ENCODE data around the gene TSPAN8.
"Not testable (repeated sequence)": the region's sequence is repeated elsewhere in the genome, so short reads cannot be mapped to it uniquely, and the experiment has no call there.

TSPAN8 gene

GRCh38 chr12:71164166-71164565 lies 6.4 kb upstream of the TSPAN8 start:
- no peak for DNase-seq

- no peak for DNase-seq
Measured at GRCh38 chr12:71162832-71163763, 5.3 kb upstream of the TSPAN8 start.

DNA sequence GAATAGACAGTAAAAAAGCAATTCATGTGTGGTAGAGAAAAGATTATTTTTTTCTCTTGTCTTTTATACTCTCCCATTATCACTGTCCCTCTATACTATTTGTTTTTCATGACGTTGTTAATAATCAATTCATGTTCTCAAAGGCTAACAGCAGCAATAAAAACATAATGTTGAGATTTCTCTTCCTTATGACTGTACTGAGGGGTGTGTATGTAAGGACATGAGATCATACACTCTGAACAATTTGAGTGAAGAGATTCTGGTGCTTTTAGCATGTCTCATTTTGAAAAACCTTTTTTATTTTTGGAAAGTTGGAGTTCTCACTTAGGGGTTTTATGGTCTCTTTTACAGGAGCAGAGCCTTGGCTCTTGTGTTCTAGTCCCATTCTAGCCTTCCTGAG lies 3.8 kb upstream of the TSPAN8 start:
- DNase-seq, result no peak

- no peak for DNase-seq
Measured at GRCh38 chr12:71160585-71160984, 2.8 kb upstream of the TSPAN8 start.

DNA sequence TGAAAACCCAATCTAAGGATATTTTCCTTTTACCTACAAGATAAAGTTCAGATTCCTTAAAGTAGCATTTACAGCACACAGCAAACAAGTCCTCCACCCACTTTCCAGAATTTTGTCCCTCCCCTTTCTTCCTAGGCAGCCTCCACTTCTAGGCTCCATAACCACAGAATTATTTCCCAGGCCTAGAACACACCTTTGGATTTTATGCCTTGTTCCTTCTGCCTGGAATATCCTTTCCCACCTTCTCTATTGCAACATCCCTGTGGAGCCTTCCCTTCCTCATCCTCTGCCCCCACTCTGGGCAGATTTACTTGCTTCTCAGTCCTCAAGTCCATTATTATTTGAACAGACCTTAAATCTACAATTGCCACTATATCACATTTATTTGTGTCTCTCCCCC lies 2.1 kb upstream of the TSPAN8 start:
- no peak for DNase-seq

DNA sequence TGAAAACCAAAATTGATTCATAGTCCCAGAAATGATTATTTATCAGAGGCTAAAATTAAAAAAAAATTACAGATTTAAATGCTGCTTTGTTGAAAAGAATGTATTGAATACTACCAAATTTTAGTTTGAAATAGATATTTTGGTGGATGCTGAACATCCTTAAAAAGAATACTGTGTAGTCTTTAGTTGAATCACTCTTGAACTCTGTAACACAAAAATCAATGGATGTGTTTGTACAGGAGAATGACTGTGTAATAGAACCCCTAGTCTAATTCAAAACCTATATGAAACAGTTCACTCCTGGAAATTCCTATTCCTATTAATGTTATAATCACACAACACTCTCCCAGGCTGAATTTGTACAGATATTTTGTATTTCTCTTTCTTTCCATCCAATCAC lies 1.5 kb upstream of the TSPAN8 start:
- DNase-seq, result no peak

DNA sequence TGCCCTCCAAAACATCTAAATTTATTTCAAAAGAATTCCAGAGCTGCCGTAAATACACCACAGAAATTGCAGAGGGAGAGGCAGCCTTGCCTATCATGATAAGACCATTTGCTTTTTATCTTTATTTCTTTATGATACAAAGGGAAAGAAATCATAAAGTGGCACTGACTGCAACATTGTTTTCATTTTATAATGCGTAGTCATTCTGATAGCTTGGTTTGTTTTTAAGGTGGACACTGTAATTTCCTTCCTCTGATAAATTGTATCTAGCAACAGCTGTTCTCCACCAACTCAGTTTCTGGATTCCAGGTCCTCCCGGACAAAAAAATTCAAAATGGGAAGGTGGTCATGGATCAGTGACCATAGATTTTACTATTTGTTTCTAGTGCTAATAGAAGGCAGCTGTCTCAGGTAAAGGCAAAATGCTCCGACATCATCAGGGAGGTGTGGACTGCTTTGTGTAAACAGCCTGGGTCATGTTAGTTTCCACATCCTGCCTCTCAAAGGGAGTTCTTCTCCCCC lies 623 bp upstream of the TSPAN8 start:
- DNase-seq, result no peak

GRCh38 chr12:71155225-71155624 lies 2.6 kb downstream of the TSPAN8 start:
- no peak for DNase-seq

GRCh38 chr12:71152851-71153250 lies 4.9 kb downstream of the TSPAN8 start:
- no peak for DNase-seq

- DNase-seq, result not testable (repeated sequence)
Measured at GRCh38 chr12:71150041-71150440, 7.8 kb downstream of the TSPAN8 start.

- DNase-seq, result no peak
Measured at GRCh38 chr12:71144682-71145081, 13.1 kb downstream of the TSPAN8 start.

DNA sequence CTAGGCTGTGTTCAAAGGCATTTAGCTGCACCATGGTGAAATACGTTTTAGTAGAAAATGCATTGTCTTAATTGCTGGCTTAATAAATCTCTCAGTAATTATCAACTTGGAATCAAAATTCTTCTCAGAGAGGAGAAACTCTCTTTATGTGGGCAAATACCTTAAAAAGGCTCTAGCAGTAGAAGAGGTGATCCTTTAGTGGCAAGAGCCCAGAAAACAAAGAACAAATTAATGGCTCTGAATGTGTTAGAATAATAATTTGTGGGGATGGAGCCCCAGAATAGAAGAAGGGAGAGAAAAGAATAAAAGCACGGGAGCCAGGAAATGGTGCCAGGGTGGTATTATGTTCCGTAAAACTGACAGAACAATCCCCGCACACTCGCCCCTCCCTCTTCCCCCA lies 14.8 kb downstream of the TSPAN8 start:
- DNase-seq, result no peak

- DNase-seq, result no peak
Measured at GRCh38 chr12:71142016-71142415, 15.8 kb downstream of the TSPAN8 start.

- DNase-seq, result no peak
Measured at GRCh38 chr12:71141378-71141926, 16.3 kb downstream of the TSPAN8 start.

DNA sequence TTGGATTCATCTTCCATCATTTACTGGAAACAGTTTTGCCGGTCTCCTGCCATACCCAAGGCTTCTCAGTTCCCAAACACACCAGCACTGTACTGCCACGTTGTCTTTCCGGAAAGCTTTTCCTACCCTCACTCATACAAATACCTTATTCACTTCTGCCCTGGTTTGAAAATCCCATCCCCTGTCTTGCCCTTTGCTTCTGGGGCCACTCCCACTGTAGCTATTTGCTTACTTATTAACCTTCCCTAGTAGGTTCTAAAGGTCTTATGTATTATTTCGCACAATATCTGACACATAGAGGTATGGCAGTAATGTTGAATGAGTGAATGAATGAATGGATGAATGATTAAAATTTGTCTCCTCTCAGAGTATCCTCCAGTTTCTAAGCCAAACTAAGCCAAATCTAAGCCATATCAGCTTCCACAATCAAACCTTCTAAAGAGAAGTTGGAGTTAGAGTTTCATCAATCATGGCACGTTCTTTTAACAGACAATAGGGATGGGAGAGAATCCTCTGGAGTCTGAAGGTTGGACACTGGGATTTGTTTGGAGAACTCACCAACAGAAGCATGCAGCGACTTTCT lies 18.6 kb downstream of the TSPAN8 start:
- DNase-seq, result no peak

GRCh38 chr12:71138011-71138410 lies 19.8 kb downstream of the TSPAN8 start:
- DNase-seq, result no peak

DNA sequence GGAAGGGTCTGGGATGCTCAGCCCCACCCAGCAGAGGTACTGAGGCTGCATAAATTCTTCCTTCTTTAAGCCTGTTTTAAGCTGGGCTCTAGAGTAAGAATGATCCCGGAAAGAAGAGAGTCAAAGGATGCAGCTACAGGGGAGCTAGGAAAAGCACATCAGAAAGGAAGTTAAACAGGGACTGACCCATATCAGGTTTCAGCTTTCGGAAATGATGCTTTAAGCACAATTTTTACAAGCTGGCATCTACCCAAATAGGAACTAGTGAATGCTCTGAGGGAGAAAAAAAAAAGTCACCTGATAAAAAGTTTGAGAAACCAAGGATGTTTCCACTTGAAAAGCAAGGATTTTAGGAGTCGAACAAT lies 22.0 kb downstream of the TSPAN8 start:
- DNase-seq, result no peak

DNA sequence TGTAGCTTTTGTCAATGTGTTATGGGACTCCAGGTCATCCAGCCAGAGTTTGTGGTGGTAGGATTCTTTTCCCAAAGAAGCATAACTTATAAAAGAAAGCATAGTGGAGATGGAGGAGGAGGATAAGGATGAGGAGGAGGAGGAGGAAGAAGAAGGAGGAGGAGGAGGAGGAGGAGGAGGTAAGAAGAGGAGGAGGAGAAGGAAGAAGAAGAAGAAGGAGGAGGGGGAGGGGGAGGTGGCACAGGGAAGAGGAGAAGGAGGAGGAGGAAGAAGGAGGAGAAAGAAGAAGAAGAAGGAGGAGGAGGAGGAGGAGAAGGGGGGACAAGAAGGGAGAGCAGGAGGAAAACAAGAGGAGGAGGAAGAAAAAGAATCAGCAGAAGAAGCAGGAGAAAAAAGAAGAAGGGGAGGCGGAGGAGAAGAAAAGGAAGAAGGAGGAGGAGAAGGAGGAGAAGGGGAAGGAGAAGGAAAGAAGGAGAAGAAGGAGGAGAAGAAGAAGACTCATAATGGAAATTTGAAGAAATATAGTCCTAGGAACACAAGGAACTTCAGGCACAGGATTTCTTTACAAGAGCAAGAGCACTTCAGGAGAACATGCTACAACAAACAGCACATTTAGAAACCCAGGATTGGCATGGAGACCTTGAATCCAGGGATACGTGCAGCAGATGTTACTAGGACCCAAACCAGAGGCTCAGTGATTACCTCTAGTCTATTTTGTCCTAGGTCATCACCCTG lies 22.6 kb downstream of the TSPAN8 start:
- DNase-seq, result no peak

DNA sequence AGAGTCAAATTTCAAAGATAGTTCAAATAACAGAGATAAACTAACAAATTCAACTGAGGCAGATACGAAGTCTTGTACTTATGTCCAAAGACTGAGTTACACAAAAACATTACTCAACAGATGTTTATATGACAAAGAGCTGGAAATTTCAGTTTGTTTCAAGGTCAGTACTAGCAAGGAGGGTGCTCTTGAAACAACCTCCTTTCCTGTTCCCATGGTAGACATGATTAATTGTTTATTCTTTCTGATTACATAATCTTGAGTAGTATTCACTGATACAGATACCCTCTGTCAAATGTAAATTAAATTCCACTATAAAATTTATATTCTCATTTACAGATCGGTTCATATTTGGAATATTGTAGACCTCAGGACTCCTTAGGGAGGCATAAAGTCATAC lies 23.4 kb downstream of the TSPAN8 start:
- no peak for DNase-seq

GRCh38 chr12:71130521-71131069 lies 27.2 kb downstream of the TSPAN8 start:
- no peak for DNase-seq

- DNase-seq, result no peak
Measured at GRCh38 chr12:71129364-71129763, 28.4 kb downstream of the TSPAN8 start.

DNA sequence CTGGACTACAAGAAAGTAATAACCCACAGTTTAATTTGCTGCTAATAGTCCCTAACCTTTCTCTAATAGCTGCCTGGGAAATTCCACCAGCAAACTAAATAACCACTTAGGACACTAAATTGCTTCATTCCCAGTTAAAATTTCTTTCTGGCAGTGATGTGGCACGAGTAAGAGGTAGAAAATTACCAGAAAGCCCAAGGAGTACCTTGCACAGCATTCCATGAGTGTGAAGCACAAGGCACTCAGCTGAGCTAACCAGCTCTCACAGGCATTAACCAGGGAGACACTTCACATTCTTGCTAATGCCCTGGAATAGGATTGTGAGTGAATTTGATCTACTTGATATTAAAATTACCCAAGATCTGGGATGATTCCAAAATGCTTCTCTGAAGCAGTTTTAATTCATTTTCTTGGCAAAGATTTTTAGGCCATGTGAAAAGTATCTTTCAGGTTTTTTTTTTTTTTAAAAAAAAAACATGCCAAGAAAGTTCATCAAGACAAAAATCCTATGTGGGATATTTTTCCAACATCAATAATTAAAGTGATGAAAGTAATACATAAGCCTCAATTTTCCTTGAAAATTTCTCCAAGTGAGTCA lies 29.5 kb downstream of the TSPAN8 start:
- no peak for DNase-seq

DNA sequence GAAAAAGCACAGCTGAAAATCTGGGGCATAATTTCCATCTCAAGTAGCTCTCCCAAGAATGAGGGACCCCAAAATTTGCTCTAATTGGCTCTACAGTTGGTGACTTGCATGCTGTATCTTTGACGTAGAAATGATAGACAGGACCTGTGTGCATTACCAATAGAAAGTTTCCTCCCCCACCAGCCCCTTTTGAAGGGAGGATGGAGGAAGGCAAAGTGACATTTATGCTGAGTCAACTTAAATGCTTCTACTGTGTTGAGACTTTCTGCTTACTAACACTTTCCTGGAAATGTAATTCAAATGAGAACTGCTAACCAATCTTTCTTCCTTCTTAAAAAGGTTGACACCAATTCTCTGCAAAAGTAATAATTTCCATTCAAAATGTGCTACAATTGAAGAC lies 31.9 kb downstream of the TSPAN8 start:
- DNase-seq, result no peak

Measured in activated CD4-positive, alpha-beta T cell treated with anti-CD3 and anti-CD28 coated beads, Interleukin-2, amount 50 U/mL, for 48 hours (primary cell).